Astrocyte (in vitro differentiated cells and primary cell): Measurements from ENCODE around the gene ABHD5.

ENCODE experiments used
- CTCF ChIP-seq: IDR thresholded peaks from 2 replicates; pipeline ENCODE4 v1.5.1; 2011; ENCODE audit warnings: low read depth, mild to moderate bottlenecking, inconsistent platforms, low read length, moderate library complexity; ENCODE audit not compliant: insufficient read depth
- EZH2 ChIP-seq: IDR thresholded peaks from 2 replicates; pipeline ENCODE4 v1.6.1; 2012; ENCODE audit warnings: mild to moderate bottlenecking, low read length, inconsistent platforms; ENCODE audit not compliant: insufficient read depth

DNA sequence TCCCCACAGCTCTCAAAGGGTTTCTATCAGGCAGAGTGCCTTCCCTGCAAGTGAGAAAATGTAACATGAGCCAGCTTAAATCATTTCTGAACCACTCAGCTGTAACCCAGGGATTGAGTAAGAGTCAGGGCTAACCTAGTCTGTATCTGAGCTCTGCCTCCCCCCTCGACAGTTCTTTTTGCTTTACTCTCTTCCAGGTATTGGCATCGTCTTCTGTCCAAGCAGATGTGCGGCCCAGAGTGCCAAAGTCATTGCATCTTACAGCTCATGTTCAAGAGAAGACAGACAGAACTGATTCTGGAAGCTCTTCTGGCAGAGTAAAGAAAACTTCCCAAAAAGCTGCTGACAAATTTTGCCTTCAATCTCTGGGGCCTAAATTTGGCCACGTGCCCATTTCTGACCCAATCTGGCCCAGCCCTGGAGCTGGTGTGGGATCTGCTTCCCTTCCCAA is 74.8 kb downstream of the ABHD5 start:
- TF ChIP-seq CTCF (no peak), EZH2 (no peak)
